Cardiac septum (tissue), 1 donor: Measurements from ENCODE around the gene NPDC1. TPM values are rescaled to one million over a fixed set of nuclear protein-coding genes. Genes with fewer than 3 reads are reported as not detected.

ENCODE experiments used
- DNase-seq: peaks from one replicate; pipeline ENCODE4 v3.0.0-alpha.2; 2020; ENCODE audit warnings: low spot score
- intact Hi-C: fragments of 100-400 bp; cut with DNase I; formaldehyde crosslinking; loops from one replicate; pipeline ENCODE4 v1.14.0; 2022
- total RNA-seq: library from RNA; stranded (reverse); fragmentation: NEBNext Ultra II Directional; extraction: Animal tissue kit (Norgen Biotek cat#: 25700); gene quantifications from one replicate; pipeline ENCODE4 v1.2.1, GENCODE V29; 2021
- donor health status: DM: no; HTN: no; CAD: no.

The NPDC1 gene
- total RNA-seq, 1 donor from 2014 or later: 96.4 TPM

- DNase-seq: no peak
- intact Hi-C loops: loop anchor here (10.0 kb wide), 1 partner anchor 278 kb away; no protein-coding TSS in a partner anchor
These were observed 16.4 kb upstream of the NPDC1 start for GRCh38 chr9:137062384-137062783.

- intact Hi-C loops: no loop called here
- no peak for DNase-seq
These were observed 12.7 kb upstream of the NPDC1 start for GRCh38 chr9:137058521-137059234.

- intact Hi-C loops: no loop called here
- no peak for DNase-seq
These were observed 11.6 kb upstream of the NPDC1 start for GRCh38 chr9:137057545-137057944.

GRCh38 chr9:137056739-137057415 lies 10.9 kb upstream of the NPDC1 start:
- DNase-seq: no peak
- intact Hi-C loops: no loop called here

GRCh38 chr9:137055385-137056364 lies 9.7 kb upstream of the NPDC1 start:
- peak; percentile 92 for DNase-seq
- intact Hi-C loops: no loop called here

GRCh38 chr9:137054932-137055384 lies 9.0 kb upstream of the NPDC1 start:
- intact Hi-C loops: no loop called here
- no peak for DNase-seq

- DNase-seq: no peak
- intact Hi-C loops: no loop called here
These were observed 8.3 kb upstream of the NPDC1 start, which contains the start of gene ENTPD2 for GRCh38 chr9:137053944-137054931. ENTPD2 (minus strand) TSS chr9:137054061; CDS start chr9:137053997, 64 bp downstream.

GRCh38 chr9:137052998-137053943 lies 7.3 kb upstream of the NPDC1 start:
- intact Hi-C loops: no loop called here
- no peak for DNase-seq

GRCh38 chr9:137052293-137052692 lies 6.3 kb upstream of the NPDC1 start:
- intact Hi-C loops: no loop called here
- DNase-seq: no peak

GRCh38 chr9:137051145-137051724 lies 5.3 kb upstream of the NPDC1 start:
- no peak for DNase-seq
- intact Hi-C loops: no loop called here

GRCh38 chr9:137050570-137050969 lies 4.6 kb upstream of the NPDC1 start:
- intact Hi-C loops: no loop called here
- no peak for DNase-seq

GRCh38 chr9:137049544-137050449 lies 3.8 kb upstream of the NPDC1 start:
- DNase-seq: no peak
- intact Hi-C loops: no loop called here

- DNase-seq: no peak
- intact Hi-C loops: no loop called here
These were observed 2.9 kb upstream of the NPDC1 start for GRCh38 chr9:137048655-137049543.

- no peak for DNase-seq
- intact Hi-C loops: loop anchor here (2.0 kb wide), 1 partner anchor 23 kb away; no protein-coding TSS in a partner anchor
These were observed 486 bp downstream of the NPDC1 start for GRCh38 chr9:137045294-137046087.
